Prostate gland (tissue), 2 donors: ENCODE results near the gene TRAF3.
"Not testable (repeated sequence)": the region's sequence is repeated elsewhere in the genome, so short reads cannot be mapped to it uniquely, and the experiment has no call there.

Source experiments
- POLR2A ChIP-seq: fragments of 450-650 bp; IDR thresholded peaks from one replicate; pipeline ENCODE4 v1.6.1; 2016; ENCODE audit warnings: antibody characterized with exemption, mild to moderate bottlenecking
- POLR2AphosphoS5 ChIP-seq: sonication (generic); formaldehyde crosslinking; IDR thresholded peaks from one replicate; pipeline ENCODE4 v1.6.1; 2017; ENCODE audit warnings: antibody characterized with exemption
- TF ChIP-seq, protein P1 (sequence below), 4 experiments: fragments of 200-600 bp in 2 of 4; fragments of 450-650 bp in 2 of 4; sonication (generic) in 2 of 4; IDR thresholded peaks; 1 replicate in 3 of 4; 2 replicates in 1 of 4; pipeline ENCODE4 v1.5.1; 2016 to 2019; ENCODE audit warnings: antibody characterized with exemption in 4 of 4, mild to moderate bottlenecking in 2 of 4, moderate library complexity in 2 of 4

DNA sequence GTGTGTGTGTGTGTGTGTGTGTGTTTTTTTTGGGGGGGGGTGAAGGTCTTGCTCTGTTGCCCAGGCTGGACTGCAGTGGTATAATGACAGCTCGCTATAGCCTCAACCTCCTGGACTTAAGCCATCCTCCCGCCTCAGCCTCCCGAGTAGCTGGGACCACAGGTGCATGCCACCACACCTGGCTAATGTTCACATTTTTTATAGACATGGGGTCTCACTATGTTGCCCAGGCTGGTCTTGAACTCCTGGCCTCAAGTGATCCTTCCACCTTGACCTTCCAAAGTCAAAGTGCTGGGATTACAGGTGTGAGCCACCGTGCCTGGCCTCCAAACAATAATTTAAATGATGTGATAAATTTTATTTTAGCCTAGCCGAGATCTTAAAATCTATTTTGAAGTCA lies 59.9 kb downstream of the TRAF3 start:
- TF ChIP-seq POLR2AphosphoS5, POLR2A: not testable (repeated sequence)
- TF ChIP-seq, protein P1, sequence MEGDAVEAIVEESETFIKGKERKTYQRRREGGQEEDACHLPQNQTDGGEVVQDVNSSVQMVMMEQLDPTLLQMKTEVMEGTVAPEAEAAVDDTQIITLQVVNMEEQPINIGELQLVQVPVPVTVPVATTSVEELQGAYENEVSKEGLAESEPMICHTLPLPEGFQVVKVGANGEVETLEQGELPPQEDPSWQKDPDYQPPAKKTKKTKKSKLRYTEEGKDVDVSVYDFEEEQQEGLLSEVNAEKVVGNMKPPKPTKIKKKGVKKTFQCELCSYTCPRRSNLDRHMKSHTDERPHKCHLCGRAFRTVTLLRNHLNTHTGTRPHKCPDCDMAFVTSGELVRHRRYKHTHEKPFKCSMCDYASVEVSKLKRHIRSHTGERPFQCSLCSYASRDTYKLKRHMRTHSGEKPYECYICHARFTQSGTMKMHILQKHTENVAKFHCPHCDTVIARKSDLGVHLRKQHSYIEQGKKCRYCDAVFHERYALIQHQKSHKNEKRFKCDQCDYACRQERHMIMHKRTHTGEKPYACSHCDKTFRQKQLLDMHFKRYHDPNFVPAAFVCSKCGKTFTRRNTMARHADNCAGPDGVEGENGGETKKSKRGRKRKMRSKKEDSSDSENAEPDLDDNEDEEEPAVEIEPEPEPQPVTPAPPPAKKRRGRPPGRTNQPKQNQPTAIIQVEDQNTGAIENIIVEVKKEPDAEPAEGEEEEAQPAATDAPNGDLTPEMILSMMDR (IDR thresholded peaks at IDR 0.05) = not testable (repeated sequence)
